Anterior cingulate cortex (tissue), 58 donors: Measurements from ENCODE around the gene CELSR3.

ENCODE experiments used
- DNase-seq, 58 donors: peaks; one replicate each; lab custom pipeline; 2025; lab: John Stamatoyannopoulos, UW

The CELSR3 gene

GRCh38 chr3:48588230-48588629, 74.5 kb downstream of the CELSR3 start:
- no peak for DNase-seq

- no peak for DNase-seq
These were observed 75.0 kb downstream of the CELSR3 start for GRCh38 chr3:48587686-48588085.
